Osteocyte (in vitro differentiated cells): Measurements from ENCODE around the gene RRP9. TPM values are rescaled to one million over a fixed set of nuclear protein-coding genes. Genes with fewer than 3 reads are reported as not detected.

Source experiments
- DNase-seq: peaks from one replicate; pipeline ENCODE4 v3.0.0; 2021; ENCODE audit warnings: mixed read lengths; ENCODE audit not compliant: unreplicated experiment; ENCODE audit errors: extremely low spot score
- H3K27ac Mint-ChIP-seq: one replicate; pipeline ENCODE4 v1.8.0; 2021; ENCODE audit warnings: mild to moderate bottlenecking, mixed read lengths; ENCODE audit not compliant: unreplicated experiment
- H3K27me3 Mint-ChIP-seq: one replicate; pipeline ENCODE4 v1.8.0; 2021; ENCODE audit warnings: mixed read lengths; ENCODE audit not compliant: unreplicated experiment
- H3K36me3 Mint-ChIP-seq: one replicate; pipeline ENCODE4 v1.8.0; 2021; ENCODE audit warnings: mixed read lengths; ENCODE audit not compliant: unreplicated experiment
- H3K4me1 Mint-ChIP-seq: one replicate; pipeline ENCODE4 v1.8.0; 2021; ENCODE audit warnings: mixed read lengths; ENCODE audit not compliant: unreplicated experiment
- H3K4me3 Mint-ChIP-seq: one replicate; pipeline ENCODE4 v1.8.0; 2021; ENCODE audit warnings: mild to moderate bottlenecking, moderate library complexity, mixed read lengths; ENCODE audit not compliant: unreplicated experiment
- H3K9me3 Mint-ChIP-seq: one replicate; pipeline ENCODE4 v1.8.0; 2021; ENCODE audit warnings: mixed read lengths; ENCODE audit not compliant: unreplicated experiment
- total RNA-seq: library from RNA; stranded (reverse); gene quantifications from 2 replicates; pipeline ENCODE4 v1.2.1, GENCODE V29; 2021
- TF ChIP-seq, protein P1 (sequence below): fragments of 200-600 bp; sonication (generic); IDR thresholded peaks from 2 replicates; pipeline ENCODE4 v1.5.0; 2021; ENCODE audit warnings: antibody characterized with exemption, mild to moderate bottlenecking, moderate library complexity

The RRP9 gene
- total RNA-seq, 1 donor from 2014 or later: 20.7 TPM

DNA sequence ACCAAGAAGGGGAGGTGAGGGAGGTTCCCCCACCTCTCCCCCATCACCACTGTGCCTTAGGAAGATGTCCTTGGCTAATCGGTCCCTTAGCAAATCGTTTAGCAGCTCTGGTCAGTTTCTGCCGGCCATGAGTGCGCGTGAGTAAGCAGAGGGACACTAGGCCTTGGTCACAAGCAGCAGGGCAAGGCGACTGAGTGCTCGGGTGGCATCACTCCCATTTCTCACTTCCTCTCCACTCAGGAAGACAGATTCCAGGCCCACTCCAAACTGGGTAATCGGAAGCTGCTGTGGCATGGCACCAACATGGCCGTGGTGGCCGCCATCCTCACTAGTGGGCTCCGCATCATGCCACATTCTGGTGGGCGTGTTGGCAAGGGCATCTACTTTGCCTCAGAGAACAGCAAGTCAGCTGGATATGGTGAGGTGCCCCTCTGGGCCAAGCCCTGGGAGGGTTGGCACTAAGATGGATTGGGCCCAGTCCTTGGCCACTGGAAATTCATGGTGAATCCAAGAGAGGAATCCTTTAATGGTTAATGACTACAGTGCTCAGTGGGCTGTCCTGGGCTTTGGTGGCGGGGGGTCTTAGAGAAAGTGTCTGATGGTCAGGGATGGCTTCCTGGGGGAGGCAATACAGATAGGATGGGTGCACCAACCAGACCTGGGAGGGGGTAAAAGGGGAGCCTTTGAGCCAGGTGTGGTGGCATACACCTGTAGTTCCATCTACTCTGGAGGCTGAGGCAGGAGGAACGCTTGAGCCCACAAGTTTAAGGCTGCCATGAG lies 4.4 kb upstream of the RRP9 start:
- no peaks in the 10 kb centered on the region for H3K27me3 Mint-ChIP-seq
- H3K27ac Mint-ChIP-seq: no peak overlapping the region
- H3K9me3 Mint-ChIP-seq: no peaks in the 10 kb centered on the region
- no peak for DNase-seq
- TF ChIP-seq, protein P1, sequence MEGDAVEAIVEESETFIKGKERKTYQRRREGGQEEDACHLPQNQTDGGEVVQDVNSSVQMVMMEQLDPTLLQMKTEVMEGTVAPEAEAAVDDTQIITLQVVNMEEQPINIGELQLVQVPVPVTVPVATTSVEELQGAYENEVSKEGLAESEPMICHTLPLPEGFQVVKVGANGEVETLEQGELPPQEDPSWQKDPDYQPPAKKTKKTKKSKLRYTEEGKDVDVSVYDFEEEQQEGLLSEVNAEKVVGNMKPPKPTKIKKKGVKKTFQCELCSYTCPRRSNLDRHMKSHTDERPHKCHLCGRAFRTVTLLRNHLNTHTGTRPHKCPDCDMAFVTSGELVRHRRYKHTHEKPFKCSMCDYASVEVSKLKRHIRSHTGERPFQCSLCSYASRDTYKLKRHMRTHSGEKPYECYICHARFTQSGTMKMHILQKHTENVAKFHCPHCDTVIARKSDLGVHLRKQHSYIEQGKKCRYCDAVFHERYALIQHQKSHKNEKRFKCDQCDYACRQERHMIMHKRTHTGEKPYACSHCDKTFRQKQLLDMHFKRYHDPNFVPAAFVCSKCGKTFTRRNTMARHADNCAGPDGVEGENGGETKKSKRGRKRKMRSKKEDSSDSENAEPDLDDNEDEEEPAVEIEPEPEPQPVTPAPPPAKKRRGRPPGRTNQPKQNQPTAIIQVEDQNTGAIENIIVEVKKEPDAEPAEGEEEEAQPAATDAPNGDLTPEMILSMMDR: no peak
- no peak overlapping the region for H3K4me3 Mint-ChIP-seq
- no peaks in the 10 kb centered on the region for H3K36me3 Mint-ChIP-seq
- peaks cover 15% of the 10 kb centered on the region for H3K4me1 Mint-ChIP-seq

DNA sequence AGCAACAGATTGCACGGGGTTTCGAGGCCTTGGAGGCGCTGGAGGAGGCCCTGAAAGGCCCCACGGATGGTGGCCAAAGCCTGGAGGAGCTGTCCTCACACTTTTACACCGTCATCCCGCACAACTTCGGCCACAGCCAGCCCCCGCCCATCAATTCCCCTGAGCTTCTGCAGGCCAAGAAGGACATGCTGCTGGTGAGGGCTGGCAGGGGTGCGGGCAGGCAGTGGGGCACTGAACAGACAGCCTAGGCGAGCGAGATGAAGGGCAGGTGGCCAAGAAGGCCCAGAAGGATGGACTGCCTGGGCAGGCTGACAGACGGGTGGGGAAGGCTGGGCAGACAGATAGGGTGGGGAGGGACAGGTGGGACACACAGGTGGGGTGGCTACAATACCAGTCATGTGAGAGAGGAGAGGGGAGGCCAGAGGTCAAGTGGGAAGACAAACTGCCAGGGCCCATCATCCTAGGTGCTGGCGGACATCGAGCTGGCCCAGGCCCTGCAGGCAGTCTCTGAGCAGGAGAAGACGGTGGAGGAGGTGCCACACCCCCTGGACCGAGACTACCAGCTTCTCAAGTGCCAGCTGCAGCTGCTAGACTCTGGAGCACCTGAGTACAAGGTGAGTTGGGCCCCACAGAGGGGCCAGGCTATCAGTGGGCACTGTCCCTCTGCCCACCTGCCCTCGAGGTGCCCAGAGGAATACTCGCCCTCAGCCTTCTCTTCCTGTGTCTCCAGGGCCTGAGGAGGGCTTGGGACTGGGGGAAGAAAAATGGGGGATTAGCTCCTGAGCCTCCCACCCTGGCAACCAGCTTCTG lies 3.5 kb upstream of the RRP9 start:
- peaks cover 24% of the 10 kb centered on the region for H3K4me1 Mint-ChIP-seq
- no peak overlapping the region for H3K4me3 Mint-ChIP-seq
- no peak for DNase-seq
- H3K36me3 Mint-ChIP-seq: no peaks in the 10 kb centered on the region
- H3K27ac Mint-ChIP-seq: no peak overlapping the region
- H3K27me3 Mint-ChIP-seq: no peaks in the 10 kb centered on the region
- TF ChIP-seq, protein P1: no peak
- H3K9me3 Mint-ChIP-seq: no peaks in the 10 kb centered on the region

DNA sequence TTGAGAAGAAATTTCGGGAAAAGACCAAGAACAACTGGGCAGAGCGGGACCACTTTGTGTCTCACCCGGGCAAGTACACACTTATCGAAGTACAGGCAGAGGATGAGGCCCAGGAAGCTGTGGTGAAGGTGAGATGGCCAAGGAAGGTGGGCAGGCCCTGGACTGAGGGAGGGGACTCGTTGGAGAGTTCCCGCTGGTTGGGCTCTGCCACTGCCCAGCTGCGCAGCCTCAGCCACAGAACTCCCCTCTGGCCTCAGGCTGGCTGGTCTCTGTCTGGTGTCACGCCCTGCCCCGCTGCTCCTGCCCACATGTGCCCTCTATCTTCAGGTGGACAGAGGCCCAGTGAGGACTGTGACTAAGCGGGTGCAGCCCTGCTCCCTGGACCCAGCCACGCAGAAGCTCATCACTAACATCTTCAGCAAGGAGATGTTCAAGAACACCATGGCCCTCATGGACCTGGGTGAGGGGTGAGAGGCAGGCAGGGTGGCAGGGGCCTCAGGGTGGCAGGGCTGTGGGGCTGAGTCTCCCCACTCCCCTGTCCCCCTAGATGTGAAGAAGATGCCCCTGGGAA lies 2.8 kb upstream of the RRP9 start:
- peaks cover 26% of the 10 kb centered on the region for H3K4me1 Mint-ChIP-seq
- no peaks in the 10 kb centered on the region for H3K36me3 Mint-ChIP-seq
- H3K27ac Mint-ChIP-seq: no peak overlapping the region
- H3K9me3 Mint-ChIP-seq: no peaks in the 10 kb centered on the region
- no peak for DNase-seq
- H3K27me3 Mint-ChIP-seq: no peaks in the 10 kb centered on the region
- no peak overlapping the region for H3K4me3 Mint-ChIP-seq
- TF ChIP-seq, protein P1: no peak

DNA sequence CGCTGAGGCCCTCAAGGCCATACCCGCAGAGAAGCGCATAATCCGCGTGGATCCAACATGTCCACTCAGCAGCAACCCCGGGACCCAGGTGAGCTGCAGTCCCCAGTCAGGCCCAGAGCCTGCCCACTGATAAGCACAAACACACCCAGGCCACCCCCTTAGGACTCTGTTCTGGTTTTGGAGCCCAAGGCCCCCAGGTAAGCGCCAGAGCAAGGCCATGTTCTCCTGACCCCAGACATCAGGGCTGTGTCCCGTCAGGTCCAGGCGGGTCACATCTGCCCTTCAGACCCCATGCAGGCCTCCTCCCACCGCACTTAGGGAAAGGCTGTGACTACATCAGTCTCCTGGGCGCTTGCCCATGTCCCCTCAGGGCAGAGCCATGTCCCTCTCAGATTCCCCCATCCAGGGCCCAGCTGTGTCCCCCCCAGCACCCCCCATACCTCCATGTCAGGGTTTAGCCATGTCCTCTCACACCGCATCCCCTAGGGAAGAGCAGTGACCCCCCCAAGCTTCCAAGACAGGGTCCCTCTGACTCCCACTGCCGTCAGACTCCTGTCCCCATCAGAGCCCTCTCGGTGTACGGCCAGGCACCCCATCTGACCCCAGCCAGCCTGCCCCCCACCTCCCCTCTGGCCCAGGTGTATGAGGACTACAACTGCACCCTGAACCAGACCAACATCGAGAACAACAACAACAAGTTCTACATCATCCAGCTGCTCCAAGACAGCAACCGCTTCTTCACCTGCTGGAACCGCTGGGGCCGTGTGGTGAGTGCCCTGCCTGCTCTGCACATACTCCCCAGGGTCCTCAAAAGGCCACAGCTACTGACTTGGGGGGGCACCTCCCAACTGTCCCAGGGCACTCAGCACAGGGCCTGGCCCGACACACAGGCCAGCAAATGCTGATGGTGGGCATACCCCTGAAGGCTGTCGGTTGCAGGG lies 2.0 kb upstream of the RRP9 start:
- Mint-ChIP-seq H3K27ac (no peak overlapping the region), H3K9me3 (no peaks in the 10 kb centered on the region), H3K4me3 (no peak overlapping the region), H3K4me1 (peaks cover 26% of the 10 kb centered on the region), H3K27me3 (no peaks in the 10 kb centered on the region), H3K36me3 (no peaks in the 10 kb centered on the region)
- DNase-seq: no peak
- TF ChIP-seq, protein P1: no peak
